ENCODE data around the gene CNIH4. TPM values are rescaled to one million over a fixed set of nuclear protein-coding genes. Genes with fewer than 3 reads are reported as not detected.

The CNIH4 gene
- total and polyA plus RNA-seq, 4 donors: 27.8 to 146 (median 113) TPM

- 77 to 87% methylated on average over 3 of the region's 3 CpGs for WGBS, 2 donors
- no peak for TF ChIP-seq CTCF (IDR thresholded peaks at IDR 0.05; ENCODE audit: control extremely low read depth, extremely low read depth)
- Histone ChIP-seq H3K9me3 (ENCODE audit: control insufficient read depth in 4 of 4, insufficient read depth in 3 of 4, low read length in 3 of 4) (no peaks in the 10 kb centered on the region), H3K4me3 (no peak overlapping the region), H3K4me1 (ENCODE audit: control insufficient read depth in 5 of 5, insufficient read depth in 5 of 5, low read length in 5 of 5) (no peaks in the 10 kb centered on the region), H3K27me3 (ENCODE audit: control insufficient read depth in 3 of 3, insufficient read depth in 3 of 3, low read length in 2 of 3) (no peaks in the 10 kb centered on the region), H3K9ac (ENCODE audit: insufficient read depth in 1 of 2, low read length in 2 of 2) (no peak overlapping the region), H3K27ac (ENCODE audit: low read depth in 1 of 2, low read length in 1 of 2) (no peak overlapping the region), H3K36me3 (ENCODE audit: control insufficient read depth in 4 of 4, insufficient read depth in 4 of 4, low read length in 4 of 4) (peaks cover 18 to 49% (median 21%) of the 10 kb centered on the region in 4 donors)
- ATAC-seq (ENCODE audit: insufficient read depth, low FRiP score) (no peak), DNase-seq (no peak)
Measured at GRCh38 chr1:224404916-224405603, 48.4 kb downstream of the CNIH4 start.

GRCh38 chr1:224405604-224405970, 48.9 kb downstream of the CNIH4 start:
- peaks cover 18 to 49% (median 22%) of the 10 kb centered on the region in 4 donors for H3K36me3 ChIP-seq (ENCODE audit: control insufficient read depth in 4 of 4, insufficient read depth in 4 of 4, low read length in 4 of 4)
- ATAC-seq (ENCODE audit: insufficient read depth, low FRiP score): no peak

GRCh38 chr1:224406216-224406615, 49.5 kb downstream of the CNIH4 start:
- H3K27ac ChIP-seq (ENCODE audit: low read depth in 1 of 2, low read length in 1 of 2): no peak overlapping the region
- H3K4me3 ChIP-seq: no peak overlapping the region
- ATAC-seq (ENCODE audit: insufficient read depth, low FRiP score) (no peak), DNase-seq (no peak)
- TF ChIP-seq CTCF (IDR thresholded peaks at IDR 0.05; ENCODE audit: control extremely low read depth, extremely low read depth): no peak
- no peak overlapping the region for H3K9ac ChIP-seq (ENCODE audit: insufficient read depth in 1 of 2, low read length in 2 of 2)
- H3K9me3 ChIP-seq (ENCODE audit: control insufficient read depth in 4 of 4, insufficient read depth in 3 of 4, low read length in 3 of 4): no peaks in the 10 kb centered on the region
- peaks cover 18 to 49% (median 21%) of the 10 kb centered on the region in 4 donors for H3K36me3 ChIP-seq (ENCODE audit: control insufficient read depth in 4 of 4, insufficient read depth in 4 of 4, low read length in 4 of 4)
- H3K4me1 ChIP-seq (ENCODE audit: control insufficient read depth in 5 of 5, insufficient read depth in 5 of 5, low read length in 5 of 5): no peaks in the 10 kb centered on the region
- no peaks in the 10 kb centered on the region for H3K27me3 ChIP-seq (ENCODE audit: control insufficient read depth in 3 of 3, insufficient read depth in 3 of 3, low read length in 2 of 3)

More at GRCh38 chr1:224405604-224405970, 48.9 kb downstream of the CNIH4 start:
- DNase-seq: no peak
- no peak for TF ChIP-seq CTCF (IDR thresholded peaks at IDR 0.05; ENCODE audit: control extremely low read depth, extremely low read depth)
- no peak overlapping the region for H3K9ac ChIP-seq (ENCODE audit: insufficient read depth in 1 of 2, low read length in 2 of 2)
- no peaks in the 10 kb centered on the region for H3K9me3 ChIP-seq (ENCODE audit: control insufficient read depth in 4 of 4, insufficient read depth in 3 of 4, low read length in 3 of 4)
- H3K27ac ChIP-seq (ENCODE audit: low read depth in 1 of 2, low read length in 1 of 2): no peak overlapping the region
- 95 to 97% methylated on average over 2 of the region's 2 CpGs for WGBS, 2 donors
- H3K4me3 ChIP-seq: no peak overlapping the region
- H3K27me3 ChIP-seq (ENCODE audit: control insufficient read depth in 3 of 3, insufficient read depth in 3 of 3, low read length in 2 of 3): no peaks in the 10 kb centered on the region
- no peaks in the 10 kb centered on the region for H3K4me1 ChIP-seq (ENCODE audit: control insufficient read depth in 5 of 5, insufficient read depth in 5 of 5, low read length in 5 of 5)

All from lung (tissue), 12 donors.